ENCODE data around the gene LMCD1.

Gene LMCD1

DNA sequence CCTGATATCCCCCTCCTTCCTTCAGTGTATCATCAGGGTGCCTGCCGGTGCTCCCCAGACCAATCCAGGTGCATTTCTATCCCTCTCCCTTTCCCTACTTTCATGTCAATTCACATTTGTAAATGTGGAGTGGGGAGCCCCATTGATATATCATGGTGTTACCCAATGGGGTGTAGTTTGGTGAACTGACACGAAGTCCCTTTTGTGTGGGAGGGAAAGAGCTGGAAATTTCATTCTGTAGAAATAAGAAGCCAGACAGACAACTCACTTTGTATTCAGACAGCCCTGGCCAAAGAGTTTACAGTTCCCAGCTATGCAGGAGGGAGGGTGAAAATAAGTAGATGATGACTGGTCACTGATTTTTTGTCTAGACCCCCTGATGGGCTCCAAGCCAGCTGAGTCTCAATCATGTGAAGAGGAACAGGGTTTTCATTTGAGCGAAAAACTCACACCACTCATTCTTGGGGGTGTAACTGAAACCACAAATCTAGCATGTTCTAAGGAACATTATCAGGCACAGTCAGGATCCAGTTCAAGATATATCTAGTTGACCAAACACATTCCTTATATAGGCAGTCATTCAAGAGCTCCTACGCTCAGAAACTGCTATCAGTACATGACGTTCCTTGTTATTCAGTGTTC lies 58.9 kb downstream of the LMCD1 start:
- DNase-seq (ENCODE audit: low read depth): peak; percentile 98
- H3K4me3 ChIP-seq (replicated peaks; ENCODE audit: low read depth, low read length): no peak overlapping the region
- TF ChIP-seq, protein P1, sequence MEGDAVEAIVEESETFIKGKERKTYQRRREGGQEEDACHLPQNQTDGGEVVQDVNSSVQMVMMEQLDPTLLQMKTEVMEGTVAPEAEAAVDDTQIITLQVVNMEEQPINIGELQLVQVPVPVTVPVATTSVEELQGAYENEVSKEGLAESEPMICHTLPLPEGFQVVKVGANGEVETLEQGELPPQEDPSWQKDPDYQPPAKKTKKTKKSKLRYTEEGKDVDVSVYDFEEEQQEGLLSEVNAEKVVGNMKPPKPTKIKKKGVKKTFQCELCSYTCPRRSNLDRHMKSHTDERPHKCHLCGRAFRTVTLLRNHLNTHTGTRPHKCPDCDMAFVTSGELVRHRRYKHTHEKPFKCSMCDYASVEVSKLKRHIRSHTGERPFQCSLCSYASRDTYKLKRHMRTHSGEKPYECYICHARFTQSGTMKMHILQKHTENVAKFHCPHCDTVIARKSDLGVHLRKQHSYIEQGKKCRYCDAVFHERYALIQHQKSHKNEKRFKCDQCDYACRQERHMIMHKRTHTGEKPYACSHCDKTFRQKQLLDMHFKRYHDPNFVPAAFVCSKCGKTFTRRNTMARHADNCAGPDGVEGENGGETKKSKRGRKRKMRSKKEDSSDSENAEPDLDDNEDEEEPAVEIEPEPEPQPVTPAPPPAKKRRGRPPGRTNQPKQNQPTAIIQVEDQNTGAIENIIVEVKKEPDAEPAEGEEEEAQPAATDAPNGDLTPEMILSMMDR (IDR thresholded peaks at IDR 0.05; ENCODE audit: low read length, missing control alignments): no peak

DNA sequence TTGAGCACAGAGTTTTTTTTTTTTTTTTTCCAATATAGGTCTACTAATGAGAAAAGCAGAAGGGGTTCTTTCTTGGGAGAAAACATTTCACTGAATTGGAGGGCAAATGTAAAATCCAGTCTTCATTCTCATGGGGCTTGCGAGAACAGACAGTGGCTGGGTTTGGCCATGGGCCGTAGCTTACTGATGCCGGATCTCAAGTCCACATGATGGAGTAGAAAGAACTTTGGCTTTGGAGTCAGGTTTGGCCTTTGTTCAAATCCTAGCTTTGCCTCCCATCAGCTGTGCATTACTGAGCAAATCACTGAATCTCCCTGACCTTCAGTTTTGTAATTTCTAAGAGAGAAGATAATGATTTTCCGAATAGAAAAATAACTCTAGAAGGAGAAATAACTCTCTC lies 59.7 kb downstream of the LMCD1 start:
- no peak overlapping the region for H3K4me3 ChIP-seq (replicated peaks; ENCODE audit: low read depth, low read length)
- DNase-seq (ENCODE audit: low read depth): peak; percentile 86
- TF ChIP-seq, protein P1 (IDR thresholded peaks at IDR 0.05; ENCODE audit: low read length, missing control alignments): no peak

DNA sequence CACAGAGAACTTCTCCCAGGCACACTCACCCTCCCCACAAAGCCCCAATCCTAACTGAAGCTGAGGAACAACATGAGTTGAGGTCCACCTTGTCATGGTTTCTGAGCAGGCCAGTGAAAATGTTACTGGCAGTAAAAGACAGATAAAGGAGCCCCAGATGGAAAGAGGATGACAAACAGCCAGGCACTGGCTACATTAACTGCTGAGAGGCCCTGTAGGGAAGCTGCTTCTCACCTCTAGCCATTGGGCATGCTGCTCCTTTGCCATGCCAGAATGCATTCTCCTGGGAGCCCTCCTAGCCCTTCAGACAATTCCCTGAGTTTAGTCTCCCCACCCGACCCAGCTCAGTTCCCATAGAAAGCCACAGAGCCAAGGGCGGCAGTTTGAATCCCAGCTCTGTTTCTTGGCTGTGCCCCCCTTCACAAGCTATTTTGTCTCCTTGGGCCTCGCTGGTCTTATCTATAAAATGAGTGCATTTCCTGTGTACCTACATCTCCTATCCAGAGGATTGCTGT lies 60.5 kb downstream of the LMCD1 start:
- no peak overlapping the region for H3K4me3 ChIP-seq (replicated peaks; ENCODE audit: low read depth, low read length)
- TF ChIP-seq, protein P1 (IDR thresholded peaks at IDR 0.05; ENCODE audit: low read length, missing control alignments): no peak
- DNase-seq (ENCODE audit: low read depth): peak; percentile 36

DNA sequence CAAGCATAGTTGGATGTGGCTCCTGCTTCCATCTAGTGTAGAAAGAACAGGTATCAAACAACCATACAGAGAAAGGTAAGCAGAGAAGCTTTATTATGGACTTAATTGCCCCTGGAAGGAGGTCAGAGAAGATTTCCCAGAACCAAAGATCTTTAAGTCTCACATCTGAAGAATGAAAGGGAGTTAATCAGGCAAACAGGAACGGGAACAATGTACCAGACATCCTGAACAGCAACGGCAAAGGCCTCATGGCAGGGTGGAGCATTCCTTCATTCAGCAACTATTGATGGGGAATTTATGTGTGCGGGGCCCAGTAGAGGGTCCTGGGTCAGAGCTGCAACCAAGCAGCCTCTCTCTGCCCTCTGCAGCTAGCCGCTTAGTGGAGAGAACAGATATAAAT lies 61.5 kb downstream of the LMCD1 start:
- H3K4me3 ChIP-seq (replicated peaks; ENCODE audit: low read depth, low read length): no peak overlapping the region
- no peak for DNase-seq (ENCODE audit: low read depth)
- TF ChIP-seq, protein P1 (IDR thresholded peaks at IDR 0.05; ENCODE audit: low read length, missing control alignments): no peak

DNA sequence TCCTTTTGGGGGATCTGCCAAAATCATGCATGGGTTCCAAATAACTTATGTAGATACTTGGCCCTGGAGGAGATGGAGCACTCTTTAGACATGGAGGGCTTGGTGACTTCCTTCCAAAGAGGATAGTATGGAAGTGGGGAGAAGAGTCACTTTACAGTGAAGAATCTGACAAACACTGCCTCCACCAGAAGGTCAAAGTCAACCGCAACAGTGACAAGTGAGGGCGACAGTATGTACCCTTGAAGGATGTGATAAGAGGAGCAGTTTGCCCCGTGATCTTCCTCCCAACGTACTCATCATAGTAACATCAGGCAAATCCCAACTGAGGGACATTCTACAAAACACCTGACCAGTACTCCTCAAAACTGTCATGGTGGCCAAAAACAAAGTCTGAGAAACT lies 62.0 kb downstream of the LMCD1 start:
- no peak for DNase-seq (ENCODE audit: low read depth)
- H3K4me3 ChIP-seq (replicated peaks; ENCODE audit: low read depth, low read length): no peak overlapping the region
- TF ChIP-seq, protein P1 (IDR thresholded peaks at IDR 0.05; ENCODE audit: low read length, missing control alignments): no peak

DNA sequence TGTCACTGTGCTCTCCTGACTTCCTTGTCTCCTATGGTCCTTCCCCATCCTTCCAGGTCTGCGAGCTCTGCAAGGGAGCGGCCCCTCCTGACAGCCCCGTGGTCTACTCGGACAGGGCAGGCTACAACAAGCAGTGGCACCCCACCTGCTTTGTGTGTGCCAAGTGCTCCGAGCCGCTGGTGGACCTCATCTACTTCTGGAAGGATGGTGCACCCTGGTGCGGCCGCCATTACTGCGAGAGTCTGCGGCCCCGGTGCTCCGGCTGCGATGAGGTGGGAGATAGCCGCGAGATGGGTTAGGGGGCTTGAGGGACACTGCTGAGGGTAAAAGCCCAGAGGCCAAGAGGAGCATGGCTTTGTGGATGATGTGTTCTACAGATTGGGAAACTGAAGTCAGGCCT lies 63.8 kb downstream of the LMCD1 start:
- TF ChIP-seq, protein P1 (IDR thresholded peaks at IDR 0.05; ENCODE audit: low read length, missing control alignments): no peak
- DNase-seq (ENCODE audit: low read depth): no peak
- H3K4me3 ChIP-seq (replicated peaks; ENCODE audit: low read depth, low read length): no peak overlapping the region
